ENCODE measurements around the gene G6PC2. TPM values are rescaled to one million over a fixed set of nuclear protein-coding genes. Genes with fewer than 3 reads are reported as not detected.

The G6PC2 gene
- total and polyA plus RNA-seq, 2 donors from 2014 or later = not detected

GRCh38 chr2:168910330-168910729 is 9.2 kb downstream of the G6PC2 start:
- H3K4me3 ChIP-seq (ENCODE audit: low read length in 3 of 3) = no peak overlapping the region
- H3K27ac ChIP-seq (ENCODE audit: low read depth in 2 of 2, low read length in 2 of 2) = no peak overlapping the region
- FAIRE-seq (no peak), DNase-seq (no peak)
- no peak overlapping the region for H3K9ac ChIP-seq (ENCODE audit: low read length in 3 of 3)
- H3K27me3 ChIP-seq (ENCODE audit: control insufficient read depth, insufficient read depth, low read length) = no peaks in the 10 kb centered on the region
- H3K36me3 ChIP-seq (ENCODE audit: control insufficient read depth in 2 of 3, insufficient read depth in 3 of 3, low read length in 3 of 3) = no peaks in the 10 kb centered on the region
- no peak for TF ChIP-seq CTCF (IDR thresholded peaks at IDR 0.05; ENCODE audit: borderline replicate concordance, extremely low read depth, insufficient read depth)
- no peaks in the 10 kb centered on the region for H3K4me1 ChIP-seq (ENCODE audit: control insufficient read depth in 2 of 3, insufficient read depth in 2 of 3, low read depth in 1 of 3, low read length in 3 of 3)
- peaks cover 0 to under 1% (median 0%) of the 10 kb centered on the region in 3 donors for H3K9me3 ChIP-seq (ENCODE audit: control insufficient read depth in 2 of 3, insufficient read depth in 1 of 3, low read length in 3 of 3)
- intact Hi-C loops (cut with DNase I) = loop anchor here (10.0 kb wide), 2 partner anchors 136 to 566 kb away; no protein-coding TSS in a partner anchor

GRCh38 chr2:168912466-168912865 is 11.4 kb downstream of the G6PC2 start:
- H3K9me3 ChIP-seq (ENCODE audit: control insufficient read depth in 2 of 3, insufficient read depth in 1 of 3, low read length in 3 of 3) = peaks cover 0 to 6% (median 0%) of the 10 kb centered on the region in 3 donors
- DNase-seq (no peak), FAIRE-seq (no peak)
- no peaks in the 10 kb centered on the region for H3K27me3 ChIP-seq (ENCODE audit: control insufficient read depth, insufficient read depth, low read length)
- no peak overlapping the region for H3K9ac ChIP-seq (ENCODE audit: low read length in 3 of 3)
- no peak overlapping the region for H3K27ac ChIP-seq (ENCODE audit: low read depth in 2 of 2, low read length in 2 of 2)
- intact Hi-C loops (cut with DNase I) = loop anchor here (10.0 kb wide), 2 partner anchors 138 to 568 kb away; no protein-coding TSS in a partner anchor
- no peaks in the 10 kb centered on the region for H3K4me1 ChIP-seq (ENCODE audit: control insufficient read depth in 2 of 3, insufficient read depth in 2 of 3, low read depth in 1 of 3, low read length in 3 of 3)
- H3K4me3 ChIP-seq (ENCODE audit: low read length in 3 of 3) = no peak overlapping the region
- H3K36me3 ChIP-seq (ENCODE audit: control insufficient read depth in 2 of 3, insufficient read depth in 3 of 3, low read length in 3 of 3) = no peaks in the 10 kb centered on the region
- no peak for TF ChIP-seq CTCF (IDR thresholded peaks at IDR 0.05; ENCODE audit: borderline replicate concordance, extremely low read depth, insufficient read depth)

GRCh38 chr2:168912901-168913369 is 11.8 kb downstream of the G6PC2 start:
- Histone ChIP-seq H3K4me3 (ENCODE audit: low read length in 3 of 3) (peak overlapping the region; percentile 18 to 42 (median 37)), H3K27me3 (ENCODE audit: control insufficient read depth, insufficient read depth, low read length) (no peaks in the 10 kb centered on the region), H3K4me1 (ENCODE audit: control insufficient read depth in 2 of 3, insufficient read depth in 2 of 3, low read depth in 1 of 3, low read length in 3 of 3) (no peaks in the 10 kb centered on the region), H3K36me3 (ENCODE audit: control insufficient read depth in 2 of 3, insufficient read depth in 3 of 3, low read length in 3 of 3) (no peaks in the 10 kb centered on the region), H3K9me3 (ENCODE audit: control insufficient read depth in 2 of 3, insufficient read depth in 1 of 3, low read length in 3 of 3) (peaks cover 0 to 6% (median 0%) of the 10 kb centered on the region in 3 donors), H3K27ac (ENCODE audit: low read depth in 2 of 2, low read length in 2 of 2) (no peak overlapping the region), H3K9ac (ENCODE audit: low read length in 3 of 3) (no peak overlapping the region)
- TF ChIP-seq CTCF (IDR thresholded peaks at IDR 0.05; ENCODE audit: borderline replicate concordance, extremely low read depth, insufficient read depth) = no peak
- FAIRE-seq = no peak
- intact Hi-C loops (cut with DNase I) = loop anchor here (10.0 kb wide), 2 partner anchors 138 to 568 kb away; no protein-coding TSS in a partner anchor
- peak in 3 of 5 donors; percentile 22 to 69 (median 37) for DNase-seq

All from kidney (tissue), 14 donors.